ENCODE measurements around the gene SLC2A8. TPM values are rescaled to one million over a fixed set of nuclear protein-coding genes. Genes with fewer than 3 reads are reported as not detected.

SLC2A8 gene
- total RNA-seq, 2 experiments from 2014 or later: 1.6 to 2.1 TPM

DNA sequence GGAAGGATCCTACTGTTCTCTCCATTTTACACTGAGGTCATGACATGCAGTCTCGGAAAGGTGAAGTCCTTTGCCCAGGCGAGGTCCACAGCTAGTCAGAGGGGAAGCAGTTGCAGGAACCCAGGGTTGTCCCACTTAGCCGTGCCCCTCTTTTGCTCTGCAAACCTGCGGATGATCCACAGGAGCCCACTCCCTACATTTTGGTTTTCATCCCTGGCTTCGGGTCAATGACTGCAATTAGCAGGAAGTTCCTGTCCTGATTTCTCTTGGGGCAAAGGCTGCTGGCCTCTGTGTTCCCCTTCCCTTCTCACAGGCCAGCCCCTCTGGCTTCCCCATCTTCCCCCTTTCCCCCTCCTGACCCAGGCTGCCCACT is 1.3 kb downstream of the SLC2A8 start:
- DNase-seq (no peak), ATAC-seq (no peak)
- POLR2A ChIA-PET: interaction anchor here (0.9 kb wide), 1 partner anchor 10 kb away, joined by 3 read pairs; no protein-coding TSS in a partner anchor
- CTCF ChIA-PET: interaction anchor here (1.0 to 3.4 kb wide), 4 partner anchors 9 to 183 kb away, joined by 3 to 10 read pairs (median 6); no protein-coding TSS in a partner anchor
- Mint-ChIP-seq H3K4me1 (ENCODE audit: low read depth) (peaks cover 6% of the 10 kb centered on the region), H3K4me3 (peak overlapping the region; percentile 51), H3K27me3 (peaks cover 53% of the 10 kb centered on the region), H3K36me3 (ENCODE audit: low read depth) (no peaks in the 10 kb centered on the region), H3K27ac (no peak overlapping the region), H3K9me3 (no peaks in the 10 kb centered on the region)
- intact Hi-C loops (cut with micrococcal nuclease): loop anchor here (10.0 kb wide), 1 partner anchor 173 kb away; no protein-coding TSS in a partner anchor
- no peak for TF ChIP-seq CTCF (IDR thresholded peaks at IDR 0.05)

GRCh38 chr9:127398715-127399400 is 1.9 kb downstream of the SLC2A8 start:
- ATAC-seq (no peak), DNase-seq (no peak)
- Mint-ChIP-seq H3K9me3 (no peaks in the 10 kb centered on the region), H3K27ac (no peak overlapping the region), H3K4me3 (peak overlapping the region; percentile 51), H3K4me1 (ENCODE audit: low read depth) (peaks cover 6% of the 10 kb centered on the region), H3K36me3 (ENCODE audit: low read depth) (no peaks in the 10 kb centered on the region), H3K27me3 (peaks cover 49% of the 10 kb centered on the region)
- POLR2A ChIA-PET: interaction anchor here (0.6 to 2.4 kb wide), 4 partner anchors 10 to 144 kb away, joined by 3 to 7 read pairs (median 4); partner anchors contain the start of genes LRSAM1, RPL12 and ZNF79
- TF ChIP-seq CTCF (IDR thresholded peaks at IDR 0.05): no peak
- intact Hi-C loops (cut with micrococcal nuclease): loop anchor here (10.0 kb wide), 1 partner anchor 174 kb away; no protein-coding TSS in a partner anchor
- CTCF ChIA-PET: interaction anchor here (1.0 to 3.4 kb wide), 3 partner anchors 9 to 78 kb away, joined by 3 to 10 read pairs (median 3); no protein-coding TSS in a partner anchor

DNA sequence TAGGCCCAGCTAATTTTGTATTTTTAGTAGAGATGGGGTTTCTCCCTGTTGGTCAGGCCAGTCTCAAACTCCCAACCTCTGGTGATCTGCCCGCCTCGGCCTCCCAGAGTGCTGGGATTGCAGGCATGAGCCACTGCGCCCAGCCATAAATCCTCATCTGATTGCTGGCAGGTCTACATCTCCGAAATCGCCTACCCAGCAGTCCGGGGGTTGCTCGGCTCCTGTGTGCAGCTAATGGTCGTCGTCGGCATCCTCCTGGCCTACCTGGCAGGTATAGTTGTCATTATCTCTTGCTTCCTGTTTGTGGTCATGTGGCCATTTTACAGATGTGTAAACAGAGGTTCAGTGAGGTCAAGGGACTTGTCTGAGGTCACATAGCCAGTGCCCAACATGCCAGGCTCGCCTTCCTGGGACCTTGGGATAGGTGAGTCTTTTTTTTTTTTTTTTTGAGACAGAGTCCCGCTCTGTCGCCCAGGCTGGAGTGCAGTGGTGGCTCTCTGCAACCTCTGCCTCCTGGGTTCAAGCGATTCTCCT is 2.8 kb downstream of the SLC2A8 start:
- ChIA-PET CTCF (interaction anchor here (3.4 kb wide), 1 partner anchor 8 kb away, joined by 10 read pairs; no protein-coding TSS in a partner anchor), POLR2A (interaction anchor here (0.6 to 2.4 kb wide), 3 partner anchors 24 to 145 kb away, joined by 3 to 7 read pairs (median 5); partner anchors contain the start of genes LRSAM1, RPL12 and ZNF79)
- Mint-ChIP-seq H3K4me1 (ENCODE audit: low read depth) (peaks cover 6% of the 10 kb centered on the region), H3K36me3 (ENCODE audit: low read depth) (no peaks in the 10 kb centered on the region), H3K4me3 (no peak overlapping the region), H3K27me3 (peaks cover 45% of the 10 kb centered on the region), H3K27ac (no peak overlapping the region), H3K9me3 (no peaks in the 10 kb centered on the region)
- intact Hi-C loops (cut with micrococcal nuclease): loop anchor here (10.0 kb wide), 1 partner anchor 175 kb away; no protein-coding TSS in a partner anchor
- TF ChIP-seq CTCF (IDR thresholded peaks at IDR 0.05): no peak
- ATAC-seq (no peak), DNase-seq (no peak)

DNA sequence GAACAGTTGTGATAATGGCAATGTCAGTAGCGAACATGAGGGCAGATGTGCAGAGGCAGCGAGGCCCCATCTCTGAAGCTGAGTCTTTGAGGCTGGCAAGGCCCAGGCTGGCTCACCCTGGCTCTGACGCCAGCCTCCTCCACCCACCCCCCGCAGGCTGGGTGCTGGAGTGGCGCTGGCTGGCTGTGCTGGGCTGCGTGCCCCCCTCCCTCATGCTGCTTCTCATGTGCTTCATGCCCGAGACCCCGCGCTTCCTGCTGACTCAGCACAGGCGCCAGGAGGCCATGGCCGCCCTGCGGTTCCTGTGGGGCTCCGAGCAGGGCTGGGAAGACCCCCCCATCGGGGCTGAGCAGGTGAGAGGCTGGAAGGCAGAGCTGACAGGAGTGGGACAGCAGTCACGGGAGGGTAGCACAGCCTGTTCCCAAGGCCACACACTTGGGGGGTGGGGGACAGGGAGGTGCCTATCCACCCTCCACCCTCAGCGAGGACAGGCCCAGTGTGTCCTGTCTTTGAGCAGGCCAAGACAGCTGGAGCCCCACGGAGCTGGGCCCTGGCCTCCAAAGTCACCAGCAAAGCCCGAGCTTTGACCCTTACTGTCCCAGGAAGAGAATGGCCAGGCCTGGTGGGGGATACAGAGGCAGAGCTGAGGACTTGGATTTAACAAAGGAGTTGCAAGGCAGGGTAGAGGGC is 5.6 kb downstream of the SLC2A8 start:
- H3K27ac Mint-ChIP-seq: no peak overlapping the region
- ChIA-PET CTCF (no interaction called here), POLR2A (no interaction called here)
- no peak overlapping the region for H3K4me3 Mint-ChIP-seq
- ATAC-seq: no peak
- H3K27me3 Mint-ChIP-seq: peaks cover 39% of the 10 kb centered on the region
- H3K9me3 Mint-ChIP-seq: no peaks in the 10 kb centered on the region
- intact Hi-C loops (cut with micrococcal nuclease): no loop called here
- TF ChIP-seq CTCF (IDR thresholded peaks at IDR 0.05): no peak
- H3K36me3 Mint-ChIP-seq (ENCODE audit: low read depth): no peaks in the 10 kb centered on the region
- H3K4me1 Mint-ChIP-seq (ENCODE audit: low read depth): peaks cover 3% of the 10 kb centered on the region
- DNase-seq: no peak

Data from activated CD8-positive, alpha-beta T cell treated with anti-CD3 and anti-CD28 coated beads for 36 hours (primary cell).